Measurements from ENCODE around the gene SPTBN4.

SPTBN4 gene

DNA sequence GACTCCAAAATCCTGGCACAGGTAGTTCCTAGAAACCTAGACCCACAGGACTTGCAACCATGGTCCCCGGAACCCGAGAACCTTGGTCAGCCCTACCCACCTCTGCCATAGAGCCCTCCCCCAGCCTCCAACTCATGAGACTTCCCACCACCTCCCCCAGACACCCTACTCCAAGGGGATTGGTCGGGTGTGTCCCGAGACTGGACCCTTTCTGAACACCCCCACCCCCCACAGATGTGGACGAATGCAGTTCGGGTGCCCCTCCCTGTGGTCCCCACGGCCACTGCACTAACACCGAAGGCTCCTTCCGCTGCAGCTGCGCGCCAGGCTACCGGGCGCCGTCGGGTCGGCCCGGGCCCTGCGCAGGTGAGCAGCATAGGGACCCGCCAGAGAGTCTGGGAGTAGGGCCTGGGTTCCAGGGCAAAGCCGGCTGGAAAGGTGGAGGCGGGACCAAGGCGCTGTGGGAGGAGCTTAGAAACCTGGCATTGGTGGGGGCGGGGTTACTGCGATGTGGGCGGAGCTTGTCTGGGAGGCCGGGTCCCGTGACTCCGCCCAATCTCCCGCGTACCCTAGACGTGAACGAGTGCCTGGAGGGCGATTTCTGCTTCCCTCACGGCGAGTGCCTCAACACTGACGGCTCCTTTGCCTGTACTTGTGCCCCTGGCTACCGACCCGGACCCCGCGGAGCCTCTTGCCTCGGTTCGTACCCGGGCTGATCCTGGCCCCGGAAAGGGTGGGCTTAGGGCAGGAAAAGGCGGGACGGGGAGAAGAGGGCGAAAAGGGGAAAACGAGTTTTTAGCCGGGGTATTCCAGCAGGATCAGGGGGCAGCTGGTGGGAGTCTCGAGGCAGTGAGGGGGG, 146.3 kb downstream of the SPTBN4 start:
- H3K4me3 ChIP-seq (ENCODE audit: low read depth, low read length): peak overlapping the region; percentile 72
- in situ Hi-C loops (cut with HindIII; ENCODE audit: low sequenced_read_pairs): no loop called here
- peak; percentile 53 for DNase-seq (ENCODE audit: low read depth, low spot score)
- TF ChIP-seq, protein P1, sequence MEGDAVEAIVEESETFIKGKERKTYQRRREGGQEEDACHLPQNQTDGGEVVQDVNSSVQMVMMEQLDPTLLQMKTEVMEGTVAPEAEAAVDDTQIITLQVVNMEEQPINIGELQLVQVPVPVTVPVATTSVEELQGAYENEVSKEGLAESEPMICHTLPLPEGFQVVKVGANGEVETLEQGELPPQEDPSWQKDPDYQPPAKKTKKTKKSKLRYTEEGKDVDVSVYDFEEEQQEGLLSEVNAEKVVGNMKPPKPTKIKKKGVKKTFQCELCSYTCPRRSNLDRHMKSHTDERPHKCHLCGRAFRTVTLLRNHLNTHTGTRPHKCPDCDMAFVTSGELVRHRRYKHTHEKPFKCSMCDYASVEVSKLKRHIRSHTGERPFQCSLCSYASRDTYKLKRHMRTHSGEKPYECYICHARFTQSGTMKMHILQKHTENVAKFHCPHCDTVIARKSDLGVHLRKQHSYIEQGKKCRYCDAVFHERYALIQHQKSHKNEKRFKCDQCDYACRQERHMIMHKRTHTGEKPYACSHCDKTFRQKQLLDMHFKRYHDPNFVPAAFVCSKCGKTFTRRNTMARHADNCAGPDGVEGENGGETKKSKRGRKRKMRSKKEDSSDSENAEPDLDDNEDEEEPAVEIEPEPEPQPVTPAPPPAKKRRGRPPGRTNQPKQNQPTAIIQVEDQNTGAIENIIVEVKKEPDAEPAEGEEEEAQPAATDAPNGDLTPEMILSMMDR (IDR thresholded peaks at IDR 0.05; ENCODE audit: low read depth, low read length): no peak

DNA sequence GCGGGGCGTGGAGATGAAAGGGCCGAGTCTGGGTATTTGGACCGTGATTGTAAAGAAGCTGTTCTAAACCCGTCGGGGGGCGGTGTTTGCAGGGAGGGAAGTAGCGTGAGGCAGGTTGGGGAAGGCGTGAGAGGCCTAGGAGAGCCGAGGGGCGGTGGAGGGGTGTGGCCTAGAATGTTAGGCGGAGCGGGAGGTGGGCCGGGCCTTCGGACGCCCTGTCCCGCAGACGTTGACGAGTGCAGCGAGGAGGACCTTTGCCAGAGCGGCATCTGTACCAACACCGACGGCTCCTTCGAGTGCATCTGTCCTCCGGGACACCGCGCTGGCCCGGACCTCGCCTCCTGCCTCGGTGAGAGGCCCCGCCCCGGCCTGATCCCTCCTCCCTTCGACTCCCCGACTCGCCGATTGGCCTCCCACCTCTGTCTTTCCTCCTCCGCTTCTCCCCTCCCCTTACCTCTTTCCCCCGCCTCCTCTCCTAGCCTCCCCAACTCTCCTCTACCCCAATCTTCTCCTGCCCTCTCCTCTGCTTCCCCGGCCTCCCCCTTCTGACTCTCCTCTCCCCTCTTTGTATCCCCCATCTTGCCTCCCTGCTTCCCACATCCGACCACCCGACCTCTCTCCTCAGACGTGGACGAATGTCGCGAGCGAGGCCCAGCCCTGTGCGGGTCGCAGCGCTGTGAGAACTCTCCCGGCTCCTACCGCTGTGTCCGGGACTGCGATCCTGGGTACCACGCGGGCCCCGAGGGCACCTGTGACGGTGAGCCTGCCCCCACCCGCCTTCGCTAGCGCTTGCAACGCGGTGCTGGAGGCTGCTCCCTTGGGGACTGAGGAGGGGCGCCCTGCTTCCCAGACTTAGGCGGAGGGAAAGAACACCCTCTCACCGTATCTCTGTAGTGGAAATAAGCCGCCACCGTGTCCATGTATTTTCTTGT, 147.2 kb downstream of the SPTBN4 start:
- in situ Hi-C loops (cut with HindIII; ENCODE audit: low sequenced_read_pairs): no loop called here
- TF ChIP-seq, protein P1 (IDR thresholded peaks at IDR 0.05; ENCODE audit: low read depth, low read length): no peak
- peak overlapping the region; percentile 72 for H3K4me3 ChIP-seq (ENCODE audit: low read depth, low read length)
- peak; percentile 90 for DNase-seq (ENCODE audit: low read depth, low spot score)

DNA sequence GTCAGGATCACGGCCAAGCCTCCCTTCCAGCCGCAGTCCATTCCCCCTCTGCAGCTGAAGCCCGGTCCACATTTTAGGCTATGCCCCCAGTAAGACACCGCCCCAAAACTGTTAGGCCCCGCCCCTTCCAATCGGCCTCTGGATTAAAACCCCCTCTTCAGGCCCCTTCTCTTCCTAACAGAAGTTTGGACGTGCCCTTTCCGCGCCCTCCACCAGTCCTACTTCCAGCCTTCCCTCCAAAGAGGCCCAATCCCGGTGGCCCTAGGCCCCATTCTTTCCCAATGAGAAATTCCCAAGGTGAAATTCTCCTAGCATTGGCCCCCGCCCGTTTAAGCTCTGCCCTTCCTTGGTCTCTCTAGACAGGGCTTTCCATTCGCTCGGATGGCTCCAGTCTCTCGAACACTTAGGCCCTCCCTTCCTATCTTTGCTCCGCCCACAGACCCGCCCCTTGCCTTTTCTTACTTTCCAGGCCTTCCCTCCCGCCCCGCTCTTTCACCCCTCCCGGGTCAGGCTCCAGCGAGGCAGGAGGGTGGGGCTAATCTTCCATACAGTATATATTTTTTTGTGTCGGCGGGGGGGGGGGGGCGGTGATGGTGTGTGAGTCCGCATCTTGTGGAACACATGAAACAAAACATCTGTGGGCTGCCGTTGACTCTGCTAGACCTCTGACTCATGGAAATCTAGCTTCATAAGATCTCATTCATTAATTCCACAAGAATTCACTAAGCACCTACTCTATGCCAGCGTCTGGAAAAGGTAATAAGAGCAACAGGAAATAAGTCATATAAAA, 148.0 kb downstream of the SPTBN4 start:
- peak; percentile 98 for DNase-seq (ENCODE audit: low read depth, low spot score)
- TF ChIP-seq, protein P1 (IDR thresholded peaks at IDR 0.05; ENCODE audit: low read depth, low read length): no peak
- in situ Hi-C loops (cut with HindIII; ENCODE audit: low sequenced_read_pairs): no loop called here
- H3K4me3 ChIP-seq (ENCODE audit: low read depth, low read length): peak overlapping the region; percentile 72

GRCh38 chr19:40616178-40616577, 149.4 kb downstream of the SPTBN4 start:
- H3K4me3 ChIP-seq (ENCODE audit: low read depth, low read length): no peak overlapping the region
- DNase-seq (ENCODE audit: low read depth, low spot score): no peak
- in situ Hi-C loops (cut with HindIII; ENCODE audit: low sequenced_read_pairs): no loop called here
- TF ChIP-seq, protein P1 (IDR thresholded peaks at IDR 0.05; ENCODE audit: low read depth, low read length): no peak

GRCh38 chr19:40616941-40617340, 150.1 kb downstream of the SPTBN4 start:
- DNase-seq (ENCODE audit: low read depth, low spot score): no peak
- in situ Hi-C loops (cut with HindIII; ENCODE audit: low sequenced_read_pairs): no loop called here
- H3K4me3 ChIP-seq (ENCODE audit: low read depth, low read length): no peak overlapping the region
- TF ChIP-seq, protein P1 (IDR thresholded peaks at IDR 0.05; ENCODE audit: low read depth, low read length): no peak

DNA sequence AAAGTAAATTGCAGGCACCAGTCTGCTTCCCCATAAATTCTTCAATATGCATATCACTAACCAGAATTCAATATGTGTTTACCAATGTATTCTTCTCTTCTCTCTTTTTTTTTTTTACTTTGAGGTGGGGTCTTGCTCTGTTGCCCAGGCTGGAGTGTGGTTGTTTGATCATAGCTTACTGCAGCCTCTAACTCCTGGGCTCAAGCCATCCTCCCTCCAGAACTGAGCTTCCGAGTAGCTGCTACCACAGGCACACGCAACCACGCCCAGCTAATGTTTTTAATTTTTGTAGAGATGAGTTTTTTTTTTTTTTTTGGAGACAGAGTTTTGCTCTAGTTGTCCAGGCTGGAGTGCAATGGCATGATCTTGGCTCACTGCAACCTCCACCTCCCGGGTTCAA, 151.2 kb downstream of the SPTBN4 start:
- TF ChIP-seq, protein P1 (IDR thresholded peaks at IDR 0.05; ENCODE audit: low read depth, low read length): no peak
- DNase-seq (ENCODE audit: low read depth, low spot score): no peak
- in situ Hi-C loops (cut with HindIII; ENCODE audit: low sequenced_read_pairs): no loop called here
- no peak overlapping the region for H3K4me3 ChIP-seq (ENCODE audit: low read depth, low read length)

All from astrocyte of the spinal cord (primary cell).